ENCODE results near the gene DUSP22.
"Not testable (repeated sequence)": the region's sequence is repeated elsewhere in the genome, so short reads cannot be mapped to it uniquely, and the experiment has no call there.

DUSP22 gene

DNA sequence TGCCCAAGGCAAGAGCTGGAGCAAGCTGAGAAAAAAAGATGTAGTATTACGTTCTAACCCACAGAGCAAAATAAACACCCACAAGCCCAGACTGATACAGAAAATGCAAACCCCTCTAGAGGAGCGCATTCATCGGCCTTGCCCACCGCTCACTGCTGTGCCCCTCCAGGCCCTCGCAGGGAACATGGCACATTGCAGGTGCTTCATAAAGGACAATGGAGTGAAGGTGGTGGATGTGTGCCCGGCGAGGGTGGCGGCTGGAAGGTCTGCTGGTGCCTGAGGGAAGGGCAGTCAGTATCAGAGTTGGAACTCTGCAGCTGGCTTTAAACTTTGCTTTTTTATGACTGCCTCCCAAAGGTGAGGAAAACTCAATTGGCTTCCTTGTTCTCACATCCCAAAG lies 80.7 kb downstream of the DUSP22 start:
- TF ChIP-seq ZFX (IDR thresholded peaks at IDR 0.05), result no peak
- TF ChIP-seq, protein P1, sequence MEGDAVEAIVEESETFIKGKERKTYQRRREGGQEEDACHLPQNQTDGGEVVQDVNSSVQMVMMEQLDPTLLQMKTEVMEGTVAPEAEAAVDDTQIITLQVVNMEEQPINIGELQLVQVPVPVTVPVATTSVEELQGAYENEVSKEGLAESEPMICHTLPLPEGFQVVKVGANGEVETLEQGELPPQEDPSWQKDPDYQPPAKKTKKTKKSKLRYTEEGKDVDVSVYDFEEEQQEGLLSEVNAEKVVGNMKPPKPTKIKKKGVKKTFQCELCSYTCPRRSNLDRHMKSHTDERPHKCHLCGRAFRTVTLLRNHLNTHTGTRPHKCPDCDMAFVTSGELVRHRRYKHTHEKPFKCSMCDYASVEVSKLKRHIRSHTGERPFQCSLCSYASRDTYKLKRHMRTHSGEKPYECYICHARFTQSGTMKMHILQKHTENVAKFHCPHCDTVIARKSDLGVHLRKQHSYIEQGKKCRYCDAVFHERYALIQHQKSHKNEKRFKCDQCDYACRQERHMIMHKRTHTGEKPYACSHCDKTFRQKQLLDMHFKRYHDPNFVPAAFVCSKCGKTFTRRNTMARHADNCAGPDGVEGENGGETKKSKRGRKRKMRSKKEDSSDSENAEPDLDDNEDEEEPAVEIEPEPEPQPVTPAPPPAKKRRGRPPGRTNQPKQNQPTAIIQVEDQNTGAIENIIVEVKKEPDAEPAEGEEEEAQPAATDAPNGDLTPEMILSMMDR (conservative IDR thresholded peaks at IDR 0.05), result no peak
- H3K27ac ChIP-seq, result no peak overlapping the region

DNA sequence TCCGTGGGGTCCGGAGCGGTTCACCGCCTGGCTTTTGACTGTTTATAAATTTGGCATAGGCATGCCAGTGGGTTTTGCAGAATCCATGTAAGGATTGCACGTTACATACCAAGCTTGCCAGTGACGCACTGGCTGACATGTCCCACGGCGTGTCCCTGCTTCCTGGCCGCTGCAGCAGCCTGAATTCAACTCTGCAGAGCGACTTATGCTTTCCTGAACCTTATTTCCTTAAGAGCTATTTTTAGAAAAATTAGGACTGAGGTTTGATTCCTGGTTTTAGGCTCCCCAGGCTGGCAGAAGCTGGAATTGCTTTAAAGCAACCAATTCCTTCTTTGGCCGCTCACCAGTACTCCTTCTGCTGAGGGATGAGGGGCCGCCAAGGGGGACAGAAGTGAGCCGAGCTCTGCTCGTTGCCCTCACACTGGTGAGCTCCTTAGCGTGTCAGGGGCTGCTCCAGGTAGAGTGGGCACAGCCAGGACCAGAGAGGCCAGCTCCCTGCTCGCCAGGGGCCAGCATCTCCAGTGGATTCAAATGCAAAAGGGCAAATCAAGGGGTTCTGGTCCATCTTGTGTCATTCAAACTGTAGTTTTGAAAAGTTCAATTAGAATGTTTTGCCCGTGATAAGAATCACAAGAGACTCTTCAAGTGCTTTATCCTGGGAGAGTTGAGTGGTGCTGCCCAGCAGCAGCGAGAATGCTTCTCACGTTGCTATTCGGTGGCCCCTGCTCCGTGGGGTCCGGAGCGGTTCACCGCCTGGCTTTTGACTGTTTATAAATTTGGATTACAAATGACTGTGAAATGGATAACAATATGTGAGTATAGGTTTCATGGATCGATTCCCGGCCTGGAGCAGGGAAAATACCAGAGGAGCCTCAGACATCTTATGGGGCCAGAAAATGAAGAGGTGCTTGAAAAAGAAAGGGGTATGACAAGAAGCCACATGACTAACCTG lies 81.8 kb downstream of the DUSP22 start:
- H3K27ac ChIP-seq, result no peak overlapping the region
- no peak for TF ChIP-seq ZFX (IDR thresholded peaks at IDR 0.05)
- TF ChIP-seq, protein P1 (conservative IDR thresholded peaks at IDR 0.05), result no peak

DNA sequence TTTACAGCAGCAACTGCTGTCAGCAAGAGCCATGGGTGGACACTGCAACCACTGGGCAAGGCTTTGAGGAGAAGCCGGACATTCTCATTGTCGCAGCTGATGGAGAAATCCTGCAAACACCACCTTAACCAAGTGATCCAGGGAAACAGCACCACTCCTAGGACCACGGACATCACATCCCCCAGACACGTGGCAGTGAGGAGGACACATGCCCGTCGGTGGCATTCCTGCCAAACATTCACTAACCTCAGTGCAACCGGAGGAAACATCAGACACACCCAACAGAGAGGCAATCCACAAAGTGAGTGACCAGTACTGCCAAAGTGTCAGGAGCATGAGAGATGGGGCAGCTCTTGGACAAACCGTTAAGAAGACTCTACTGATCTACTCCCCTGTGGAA lies 82.7 kb downstream of the DUSP22 start:
- no peak for TF ChIP-seq ZFX (IDR thresholded peaks at IDR 0.05)
- TF ChIP-seq, protein P1 (conservative IDR thresholded peaks at IDR 0.05), result no peak
- H3K27ac ChIP-seq, result no peak overlapping the region

DNA sequence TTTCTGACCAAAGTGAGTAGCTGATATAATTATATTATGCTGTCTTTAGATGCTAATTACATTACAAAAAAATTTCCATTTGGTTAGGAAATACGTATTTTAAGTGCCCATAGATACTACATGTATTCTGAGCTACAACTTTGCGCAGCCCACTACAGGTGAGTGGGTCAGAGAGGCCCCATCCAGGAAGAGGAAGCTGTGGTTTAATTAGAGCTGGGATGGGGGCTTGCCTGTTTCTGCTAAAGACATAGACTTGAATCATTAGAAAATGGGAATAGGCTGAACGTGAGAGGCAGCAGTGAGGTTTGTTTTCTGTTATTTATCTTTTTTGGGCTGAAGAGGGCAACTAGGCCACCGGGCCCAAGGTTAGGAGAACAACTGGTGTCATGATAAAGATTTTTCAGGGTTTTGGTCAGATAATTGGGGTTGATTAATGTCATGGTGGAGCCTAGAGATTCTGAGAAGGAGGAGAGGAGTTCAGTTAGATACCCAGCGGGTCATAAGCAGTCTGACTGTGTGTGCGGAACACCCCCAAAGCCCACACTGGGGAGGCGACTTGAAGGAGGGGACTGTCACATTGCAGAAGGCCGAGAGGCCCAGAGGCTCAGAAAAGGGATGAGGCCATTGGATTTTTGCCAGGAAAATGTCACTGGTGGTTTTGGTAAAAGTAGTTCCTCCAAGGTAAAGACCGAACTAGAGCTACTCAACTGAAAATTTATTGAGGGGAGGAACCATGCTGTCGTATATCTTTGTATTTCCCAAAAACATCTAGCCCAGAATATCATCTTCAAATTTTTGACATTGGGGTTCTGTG lies 84.7 kb downstream of the DUSP22 start:
- TF ChIP-seq ZFX (IDR thresholded peaks at IDR 0.05), result no peak
- TF ChIP-seq, protein P1 (conservative IDR thresholded peaks at IDR 0.05), result no peak
- H3K27ac ChIP-seq, result no peak overlapping the region

DNA sequence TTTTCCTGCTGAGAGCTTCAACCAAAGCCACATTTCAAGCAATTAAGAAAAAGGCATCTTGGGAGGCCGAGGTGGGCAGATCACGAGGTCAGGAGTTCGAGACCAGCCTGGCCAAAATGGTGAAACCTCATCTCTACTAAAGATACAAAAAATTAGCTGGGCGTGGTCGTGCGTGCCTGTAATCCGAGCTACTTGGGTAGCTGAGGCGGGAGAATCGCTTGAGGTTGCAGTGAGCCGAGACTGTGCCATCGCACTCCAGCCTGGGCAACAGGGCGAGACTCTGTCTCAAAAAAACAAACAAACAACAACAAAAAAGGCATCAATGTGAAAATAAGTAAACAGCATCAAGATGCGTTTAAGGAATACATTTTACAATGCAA lies 85.3 kb downstream of the DUSP22 start:
- H3K27ac ChIP-seq, result not testable (repeated sequence)

DNA sequence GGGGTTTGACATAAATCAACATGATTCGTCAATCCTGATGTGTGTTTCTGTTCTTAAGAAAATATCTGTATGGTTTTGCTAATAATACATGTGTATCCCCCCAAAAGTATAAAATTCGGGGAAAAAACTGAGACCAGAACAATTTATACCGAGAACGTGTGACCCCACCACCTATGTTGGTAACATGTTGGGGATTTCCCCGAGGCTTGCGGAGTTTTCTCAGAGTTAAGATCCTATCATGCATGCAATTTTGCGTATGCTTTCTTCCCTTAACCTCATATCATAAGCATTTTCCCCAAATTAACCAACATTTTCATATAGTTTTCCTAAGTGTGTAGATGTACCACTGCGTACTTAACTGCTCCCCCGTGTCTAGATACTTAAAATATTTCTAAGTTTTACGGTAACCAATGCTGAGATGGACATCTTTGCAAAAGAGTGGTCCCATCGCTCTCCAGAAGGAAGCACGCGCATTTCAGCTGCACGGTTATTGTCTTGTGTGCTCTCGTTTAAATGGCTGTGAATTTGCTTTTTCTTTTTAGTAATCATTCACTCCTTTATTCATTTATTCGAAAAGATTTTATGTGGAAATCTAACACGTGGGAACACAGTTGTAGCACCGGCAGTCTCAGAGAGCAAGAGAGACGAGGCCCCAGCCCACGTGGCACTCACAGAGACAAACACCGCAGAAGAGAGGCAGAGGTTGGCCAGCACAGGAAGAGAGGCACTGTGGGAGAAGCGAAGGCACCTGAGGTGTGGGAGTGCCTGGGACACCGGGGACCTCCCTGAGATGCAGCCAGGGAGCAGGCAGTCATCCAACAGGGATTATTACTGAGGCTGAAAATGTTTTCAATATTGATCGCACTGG lies 86.0 kb downstream of the DUSP22 start:
- no peak overlapping the region for H3K27ac ChIP-seq
- TF ChIP-seq, protein P1 (conservative IDR thresholded peaks at IDR 0.05), result no peak
- no peak for TF ChIP-seq ZFX (IDR thresholded peaks at IDR 0.05)

DNA sequence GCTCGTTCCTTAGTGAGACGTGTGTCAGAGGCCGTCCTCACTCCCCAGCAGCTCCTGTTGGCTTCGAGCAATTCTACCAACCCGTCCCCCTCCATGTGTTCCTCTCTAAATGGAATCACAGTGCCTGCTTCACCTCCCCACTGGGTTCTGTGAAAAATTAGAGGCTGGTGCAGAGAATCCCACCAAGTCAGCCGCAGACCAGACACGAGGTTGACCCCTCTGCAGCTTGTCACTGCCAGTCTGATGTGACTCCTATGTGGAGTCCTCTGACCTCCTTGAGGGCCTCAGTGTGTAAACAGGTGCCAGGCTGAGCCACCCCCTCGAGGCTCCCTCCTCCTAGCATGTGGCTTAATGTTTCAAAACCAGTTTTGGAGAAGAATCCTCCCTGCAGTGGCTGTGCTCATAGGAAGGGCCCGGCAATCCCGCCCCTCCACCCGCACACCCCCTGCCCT lies 86.7 kb downstream of the DUSP22 start:
- no peak for TF ChIP-seq ZFX (IDR thresholded peaks at IDR 0.05)
- TF ChIP-seq, protein P1 (conservative IDR thresholded peaks at IDR 0.05), result no peak
- no peak overlapping the region for H3K27ac ChIP-seq
